Measurements from ENCODE around the gene SLC30A7.
"Not testable (repeated sequence)": the region's sequence is repeated elsewhere in the genome, so short reads cannot be mapped to it uniquely, and the experiment has no call there.

SLC30A7 gene

GRCh38 chr1:100895540-100896480 lies at the start of gene SLC30A7:
Gene SLC30A7, plus strand, starts transcription at chr1:100896090. Its CDS starts 173 bp downstream, at chr1:100896263.
- peak; percentile 98 to 99 for DNase-seq

- no peak for DNase-seq
Measured at GRCh38 chr1:100847361-100848082, 48.4 kb upstream of the SLC30A7 start.

- no peak for DNase-seq
Measured at GRCh38 chr1:100851726-100852125, 44.2 kb upstream of the SLC30A7 start.

GRCh38 chr1:100852976-100853375 lies 42.9 kb upstream of the SLC30A7 start:
- no peak for DNase-seq

GRCh38 chr1:100855116-100855515 lies 40.8 kb upstream of the SLC30A7 start:
- DNase-seq = not testable (repeated sequence)

- DNase-seq = no peak
Measured at GRCh38 chr1:100860397-100860991, 35.4 kb upstream of the SLC30A7 start.

- DNase-seq = no peak
Measured at GRCh38 chr1:100861379-100861778, 34.5 kb upstream of the SLC30A7 start.

GRCh38 chr1:100862591-100862990 lies 33.3 kb upstream of the SLC30A7 start:
- no peak for DNase-seq

GRCh38 chr1:100866041-100866900 lies 29.6 kb upstream of the SLC30A7 start:
- DNase-seq = no peak

- DNase-seq = no peak
Measured at GRCh38 chr1:100866901-100867206, 29.0 kb upstream of the SLC30A7 start.

GRCh38 chr1:100868364-100868995 lies 27.4 kb upstream of the SLC30A7 start:
- no peak for DNase-seq

GRCh38 chr1:100869996-100870395 lies 25.9 kb upstream of the SLC30A7 start:
- DNase-seq = no peak

GRCh38 chr1:100874433-100874832 lies 21.5 kb upstream of the SLC30A7 start:
- no peak for DNase-seq

GRCh38 chr1:100875228-100875627 lies 20.7 kb upstream of the SLC30A7 start:
- DNase-seq = no peak

- no peak for DNase-seq
Measured at GRCh38 chr1:100876291-100876690, 19.6 kb upstream of the SLC30A7 start.

- no peak for DNase-seq
Measured at GRCh38 chr1:100879422-100879821, 16.5 kb upstream of the SLC30A7 start.

- no peak for DNase-seq
Measured at GRCh38 chr1:100881687-100882086, 14.2 kb upstream of the SLC30A7 start.

- no peak for DNase-seq
Measured at GRCh38 chr1:100882698-100883097, 13.2 kb upstream of the SLC30A7 start.

GRCh38 chr1:100883963-100884362 lies 11.9 kb upstream of the SLC30A7 start:
- DNase-seq = no peak

- DNase-seq = not testable (repeated sequence)
Measured at GRCh38 chr1:100889007-100889406, 6.9 kb upstream of the SLC30A7 start.

- DNase-seq = not testable (repeated sequence)
Measured at GRCh38 chr1:100889869-100890482, 5.9 kb upstream of the SLC30A7 start.

- no peak for DNase-seq
Measured at GRCh38 chr1:100891380-100891779, 4.5 kb upstream of the SLC30A7 start.

Measured in stimulated activated CD4-positive, alpha-beta T cell treated with anti-CD3 and anti-CD28 coated beads, Interleukin-2, amount 100 ng/mL, for 48 hours (primary cell).